ENCODE measurements around the gene PUS1.

DNA sequence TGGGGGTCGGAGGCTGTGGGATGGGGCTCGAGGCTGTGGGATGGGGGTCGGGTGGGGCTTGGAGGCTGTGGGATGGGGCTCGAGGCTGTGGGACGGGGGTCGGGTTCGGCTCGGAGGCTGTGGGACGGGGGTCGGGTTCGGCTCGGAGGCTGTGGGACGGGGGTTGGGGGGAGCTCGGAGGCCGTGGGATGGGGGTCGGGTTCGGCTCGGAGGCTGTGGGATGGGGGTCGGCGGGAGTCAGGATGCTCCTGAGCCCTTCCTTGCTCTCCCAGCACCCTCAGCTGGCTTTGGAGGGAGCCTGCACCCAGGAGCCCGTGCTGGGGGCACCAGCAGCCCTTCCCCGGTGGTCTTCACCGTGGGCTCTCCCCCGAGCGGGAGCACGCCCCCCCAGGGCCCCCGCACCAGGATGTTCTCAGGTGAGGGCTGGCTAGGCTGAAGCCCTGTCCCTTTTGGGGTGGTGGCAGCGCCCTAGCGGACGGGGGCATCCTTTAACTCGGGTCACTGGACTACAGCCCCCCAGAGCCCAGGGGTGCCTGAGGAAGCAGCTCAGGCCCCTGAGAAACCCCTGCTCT lies 11.9 kb upstream of the PUS1 start:
- TF ChIP-seq, protein P1, sequence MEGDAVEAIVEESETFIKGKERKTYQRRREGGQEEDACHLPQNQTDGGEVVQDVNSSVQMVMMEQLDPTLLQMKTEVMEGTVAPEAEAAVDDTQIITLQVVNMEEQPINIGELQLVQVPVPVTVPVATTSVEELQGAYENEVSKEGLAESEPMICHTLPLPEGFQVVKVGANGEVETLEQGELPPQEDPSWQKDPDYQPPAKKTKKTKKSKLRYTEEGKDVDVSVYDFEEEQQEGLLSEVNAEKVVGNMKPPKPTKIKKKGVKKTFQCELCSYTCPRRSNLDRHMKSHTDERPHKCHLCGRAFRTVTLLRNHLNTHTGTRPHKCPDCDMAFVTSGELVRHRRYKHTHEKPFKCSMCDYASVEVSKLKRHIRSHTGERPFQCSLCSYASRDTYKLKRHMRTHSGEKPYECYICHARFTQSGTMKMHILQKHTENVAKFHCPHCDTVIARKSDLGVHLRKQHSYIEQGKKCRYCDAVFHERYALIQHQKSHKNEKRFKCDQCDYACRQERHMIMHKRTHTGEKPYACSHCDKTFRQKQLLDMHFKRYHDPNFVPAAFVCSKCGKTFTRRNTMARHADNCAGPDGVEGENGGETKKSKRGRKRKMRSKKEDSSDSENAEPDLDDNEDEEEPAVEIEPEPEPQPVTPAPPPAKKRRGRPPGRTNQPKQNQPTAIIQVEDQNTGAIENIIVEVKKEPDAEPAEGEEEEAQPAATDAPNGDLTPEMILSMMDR (conservative IDR thresholded peaks at IDR 0.05; ENCODE audit: low read length): no peak
- TF ChIP-seq EZH2phosphoT487 (IDR thresholded peaks at IDR 0.05; ENCODE audit: borderline replicate concordance): no peak

All from Loucy (cell line).